GM21619 (cell line): ENCODE results near the gene ACAP3.
A peak's percentile ranks its signal among the peaks of the same experiment; 100 is the strongest.
"Not testable (repeated sequence)": the region's sequence is repeated elsewhere in the genome, so short reads cannot be mapped to it uniquely, and the experiment has no call there.

ENCODE experiments used
- ATAC-seq: cut with Tn5 transposase; IDR thresholded peaks from one replicate; pipeline ENCODE4 v1.9.1; 2021; ENCODE audit not compliant: unreplicated experiment

Gene ACAP3

DNA sequence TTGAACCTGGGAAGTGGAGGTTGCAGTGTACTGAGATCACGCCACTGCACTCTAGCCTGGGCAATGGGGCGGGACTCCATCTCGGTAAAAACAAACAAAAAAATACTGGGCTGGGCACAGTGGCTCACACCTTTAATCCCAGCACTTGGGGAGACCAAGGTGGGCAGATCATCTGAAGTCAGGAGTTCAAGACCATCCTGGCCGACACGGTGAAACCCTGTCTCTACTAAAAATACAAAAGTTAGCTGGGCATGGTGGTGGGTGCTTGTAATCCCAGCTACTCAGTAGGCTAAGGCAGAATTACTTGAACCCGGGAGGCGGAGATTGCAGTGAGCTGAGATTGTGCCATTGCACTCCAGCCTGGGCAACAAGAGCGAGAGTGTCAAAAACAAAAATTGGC, 8.5 kb upstream of the ACAP3 start:
- not testable (repeated sequence) for ATAC-seq

DNA sequence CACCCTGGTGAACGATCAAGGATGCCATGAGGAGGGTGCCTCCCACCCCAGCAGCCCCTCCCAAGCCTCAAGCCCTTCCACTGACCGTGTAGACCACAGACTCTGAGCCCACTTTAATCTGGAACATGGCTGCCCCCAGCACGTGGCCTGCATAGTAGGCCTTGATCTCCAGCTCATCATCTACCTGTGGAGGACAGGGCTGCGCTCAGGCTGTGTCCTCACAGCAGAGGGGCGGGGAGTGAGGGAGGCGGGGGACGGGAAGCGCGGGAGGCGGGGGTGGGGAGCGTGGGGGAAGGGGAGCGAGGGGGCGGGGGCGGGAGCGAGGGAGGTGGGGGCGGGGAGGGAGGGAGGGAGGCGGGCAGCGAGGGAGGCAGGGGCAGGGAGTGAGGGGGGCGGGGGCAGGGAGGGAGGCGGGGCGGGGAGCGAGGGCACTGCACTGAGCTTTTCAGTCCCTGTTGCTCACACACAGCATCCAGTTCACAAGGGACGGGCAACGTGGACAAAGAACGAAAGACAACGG, 7.8 kb upstream of the ACAP3 start:
- no peak for ATAC-seq

DNA sequence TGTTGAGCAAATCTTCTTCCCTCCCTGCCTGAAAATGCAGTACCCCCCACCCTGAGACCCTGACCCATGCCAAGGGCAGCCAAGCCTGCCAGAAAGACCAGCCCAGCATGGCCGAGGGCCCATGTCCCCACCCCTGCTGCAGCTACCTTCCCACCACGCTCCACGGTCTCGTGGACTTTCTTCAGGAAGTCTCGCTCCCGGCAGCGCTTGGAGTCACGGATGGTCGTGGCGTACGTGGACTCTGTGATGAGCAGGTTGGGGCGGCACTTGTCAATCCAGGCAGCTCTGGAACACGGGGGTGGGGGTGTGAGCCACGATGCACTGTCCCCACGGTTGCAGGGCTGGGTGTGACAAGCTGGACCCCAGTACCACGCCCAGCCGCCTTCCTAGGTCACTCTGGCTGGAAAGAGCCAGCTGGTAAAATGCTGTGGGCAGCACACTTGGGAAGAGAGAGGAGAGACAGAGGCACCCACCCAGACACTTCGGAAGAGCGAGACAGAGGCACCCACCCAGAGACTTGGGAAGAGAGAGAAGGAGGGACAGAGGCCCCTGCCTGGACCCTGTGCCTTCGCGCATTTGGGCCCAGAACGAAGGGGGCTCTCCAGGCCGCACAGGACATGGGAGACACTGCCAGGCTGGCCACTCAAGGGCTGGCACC, 7.1 kb upstream of the ACAP3 start:
- no peak for ATAC-seq

DNA sequence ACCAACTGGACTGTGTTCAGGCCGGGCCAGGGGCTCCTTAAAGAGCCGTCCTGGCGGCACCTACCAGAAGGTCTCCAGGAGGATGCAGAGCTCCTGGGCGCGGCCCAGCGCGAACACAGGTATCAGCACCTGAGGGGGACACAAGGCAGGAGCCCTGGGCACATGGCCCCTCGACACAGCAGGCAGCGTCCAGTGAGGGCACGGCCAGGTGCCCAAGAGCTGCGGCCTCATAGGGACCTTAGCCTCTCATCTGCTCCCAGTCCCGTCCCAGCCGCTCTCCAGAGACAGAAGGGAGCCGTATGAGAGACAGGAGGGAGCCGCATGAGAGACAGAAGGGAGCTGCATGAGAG, 6.5 kb upstream of the ACAP3 start:
- ATAC-seq = no peak

DNA sequence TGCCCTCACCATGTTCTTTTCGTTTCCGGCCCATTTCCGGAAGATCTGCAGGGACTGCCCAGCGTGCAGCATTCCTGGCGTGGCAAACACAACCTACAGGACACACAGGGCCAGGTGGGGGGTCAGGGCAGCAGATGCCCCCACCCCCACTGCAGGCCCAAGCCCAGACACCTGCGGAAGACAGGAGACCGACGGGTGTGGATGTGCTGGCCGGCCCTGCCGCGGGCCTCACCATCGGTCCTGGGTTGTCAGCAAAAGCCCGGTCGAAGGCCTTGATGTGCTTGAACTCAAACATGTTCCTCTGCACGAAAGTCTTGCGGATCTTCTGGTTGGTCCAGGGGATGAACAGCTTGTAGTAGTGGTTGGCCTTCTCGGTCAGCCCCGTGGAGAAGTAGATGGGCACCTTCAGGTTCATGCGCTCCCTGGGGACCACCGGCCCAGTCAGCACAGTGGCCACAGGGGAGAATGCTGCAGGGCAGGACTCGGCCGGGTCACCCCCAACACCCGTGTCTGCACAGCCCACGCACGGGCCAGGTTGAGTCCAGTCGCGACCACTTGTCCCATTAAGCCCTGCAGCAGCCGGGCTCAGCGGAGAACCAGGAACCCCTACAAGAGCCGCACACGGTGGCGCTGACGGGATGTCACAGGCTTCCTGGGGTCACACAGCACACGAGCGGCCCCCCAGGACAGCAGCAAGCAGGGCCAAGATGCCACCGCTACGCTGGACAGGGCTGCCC, 5.9 kb upstream of the ACAP3 start:
- ATAC-seq = no peak

DNA sequence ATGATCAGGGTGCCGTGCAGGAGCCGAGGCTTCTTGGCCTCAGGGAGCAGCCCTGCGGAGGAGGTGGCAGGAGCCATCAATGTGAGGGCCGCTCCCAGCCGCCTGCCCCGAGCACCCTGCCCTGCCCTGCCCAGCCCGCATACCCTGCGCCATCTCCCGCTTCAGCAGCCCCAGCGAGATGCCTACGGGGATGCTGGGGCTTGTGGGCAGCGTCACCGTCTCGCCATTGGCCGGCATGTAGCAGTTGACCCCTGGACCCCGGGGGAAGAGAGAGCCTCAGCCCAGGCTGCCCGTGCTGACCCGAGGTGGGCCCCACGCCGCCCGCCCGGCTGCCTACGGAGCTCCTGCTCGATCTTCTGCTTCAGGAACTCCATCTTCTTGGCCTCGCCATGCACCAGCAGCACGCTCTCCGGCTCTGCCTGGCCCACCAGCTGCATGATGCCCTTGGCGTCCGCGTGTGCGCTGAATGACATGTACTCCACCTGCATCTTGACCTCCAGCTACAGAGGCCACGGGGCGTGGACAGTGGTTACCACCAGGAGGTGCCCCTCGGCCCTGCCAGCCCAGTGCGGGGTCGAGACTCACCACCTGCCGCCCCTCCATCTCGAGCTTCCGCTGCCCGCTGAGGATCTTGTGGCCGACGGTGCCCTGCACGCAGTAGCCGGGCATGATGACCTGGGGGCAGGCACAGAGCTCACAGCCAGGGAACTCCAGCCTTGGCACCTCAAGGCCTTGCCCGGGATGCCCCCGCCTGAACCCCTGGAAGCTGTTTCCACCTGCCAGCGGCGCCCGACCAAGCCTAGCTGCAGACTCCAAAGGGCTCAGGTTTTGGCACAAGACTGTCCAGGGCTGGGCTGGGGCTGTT, 5.0 kb upstream of the ACAP3 start:
- ATAC-seq = no peak

DNA sequence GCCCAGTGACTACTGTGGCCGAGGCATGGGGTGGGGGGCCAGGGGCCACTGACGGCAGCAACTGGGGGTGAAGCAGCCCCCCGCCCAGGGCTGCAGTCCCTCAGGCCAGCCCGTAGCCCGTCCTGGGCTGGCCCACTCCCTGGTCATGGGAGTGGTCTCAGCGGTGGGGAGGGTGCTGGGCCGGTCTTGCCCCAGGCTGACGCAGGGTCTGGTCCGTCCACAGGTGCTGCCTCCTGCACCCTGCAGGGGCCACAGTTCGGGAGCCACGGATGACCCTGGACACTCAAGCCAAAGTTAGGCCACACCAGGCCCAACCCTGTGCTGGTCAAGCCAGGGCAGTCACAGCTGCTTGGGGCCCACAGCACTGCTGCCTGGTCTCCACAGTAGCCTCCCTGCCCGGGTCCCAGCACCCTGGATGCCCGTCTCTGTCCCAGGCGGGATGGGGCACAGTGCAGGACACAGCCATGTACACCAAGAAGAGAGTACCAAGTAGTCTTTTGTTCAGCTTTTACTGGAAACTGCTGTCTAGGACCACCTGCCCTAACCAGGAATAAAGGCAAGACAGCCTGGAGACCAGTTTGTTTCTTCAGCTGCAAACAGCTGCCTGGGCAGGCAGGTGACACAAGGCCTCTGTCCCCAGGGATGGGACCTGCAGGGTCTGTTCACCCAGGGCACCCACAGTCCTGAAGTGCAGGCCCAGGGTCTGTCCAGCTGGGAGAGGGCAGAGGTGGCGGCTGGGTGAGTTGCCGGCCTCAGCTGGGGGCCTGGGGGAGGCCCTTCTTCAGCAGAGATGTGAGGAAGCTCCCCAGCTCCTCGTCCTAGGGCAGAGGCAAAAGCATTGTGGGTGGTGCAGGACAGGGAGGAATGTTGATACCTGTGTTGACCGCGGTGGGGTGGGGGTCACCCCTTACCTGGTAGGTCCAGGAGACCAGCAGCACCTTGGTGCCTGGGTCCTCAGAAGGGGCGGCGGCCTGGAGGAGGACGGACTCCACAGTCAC, 3.7 kb upstream of the ACAP3 start:
- ATAC-seq = no peak

DNA sequence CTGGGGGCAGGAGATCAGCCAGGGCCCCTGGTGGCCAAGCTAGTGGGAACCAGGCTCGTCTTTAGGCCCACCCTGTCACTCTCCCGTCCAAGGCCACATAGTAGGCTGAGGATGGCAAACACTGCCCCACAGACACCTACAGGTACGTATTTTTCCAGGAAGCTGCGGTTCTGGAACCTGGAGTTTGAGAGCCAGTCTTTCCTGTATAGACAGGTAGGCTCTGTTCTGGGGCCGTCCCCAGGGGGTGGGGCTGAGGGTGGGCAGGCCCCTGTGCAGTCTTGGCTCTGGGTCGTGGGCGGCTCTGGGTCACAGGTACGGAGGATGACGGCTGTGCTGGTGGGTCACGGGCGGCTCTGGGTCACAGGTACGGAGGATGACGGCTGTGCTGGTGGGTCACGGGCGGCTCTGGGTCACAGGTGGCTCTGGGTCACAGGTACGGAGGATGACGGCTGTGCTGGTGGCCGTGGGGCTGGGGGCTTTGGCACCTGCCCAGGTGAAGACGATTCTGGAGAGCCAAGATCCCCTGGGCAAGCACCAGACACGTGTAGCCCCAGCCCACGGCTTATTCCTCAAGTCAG, 2.8 kb upstream of the ACAP3 start:
- ATAC-seq = no peak

DNA sequence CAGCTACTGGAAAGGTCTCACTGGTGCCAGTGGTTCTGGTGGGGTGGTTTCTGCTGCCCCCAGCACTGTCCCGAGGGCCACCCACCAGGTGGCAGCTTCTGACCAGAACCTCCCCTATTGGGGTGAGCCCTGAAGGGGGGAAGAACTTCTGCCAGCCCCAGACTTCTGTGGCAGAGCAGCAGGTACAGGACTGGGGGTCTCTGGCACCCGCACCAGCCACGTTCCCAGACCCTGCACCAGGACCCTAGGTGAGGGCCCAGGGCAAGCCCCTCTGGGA, 2.3 kb upstream of the ACAP3 start:
- ATAC-seq = no peak

DNA sequence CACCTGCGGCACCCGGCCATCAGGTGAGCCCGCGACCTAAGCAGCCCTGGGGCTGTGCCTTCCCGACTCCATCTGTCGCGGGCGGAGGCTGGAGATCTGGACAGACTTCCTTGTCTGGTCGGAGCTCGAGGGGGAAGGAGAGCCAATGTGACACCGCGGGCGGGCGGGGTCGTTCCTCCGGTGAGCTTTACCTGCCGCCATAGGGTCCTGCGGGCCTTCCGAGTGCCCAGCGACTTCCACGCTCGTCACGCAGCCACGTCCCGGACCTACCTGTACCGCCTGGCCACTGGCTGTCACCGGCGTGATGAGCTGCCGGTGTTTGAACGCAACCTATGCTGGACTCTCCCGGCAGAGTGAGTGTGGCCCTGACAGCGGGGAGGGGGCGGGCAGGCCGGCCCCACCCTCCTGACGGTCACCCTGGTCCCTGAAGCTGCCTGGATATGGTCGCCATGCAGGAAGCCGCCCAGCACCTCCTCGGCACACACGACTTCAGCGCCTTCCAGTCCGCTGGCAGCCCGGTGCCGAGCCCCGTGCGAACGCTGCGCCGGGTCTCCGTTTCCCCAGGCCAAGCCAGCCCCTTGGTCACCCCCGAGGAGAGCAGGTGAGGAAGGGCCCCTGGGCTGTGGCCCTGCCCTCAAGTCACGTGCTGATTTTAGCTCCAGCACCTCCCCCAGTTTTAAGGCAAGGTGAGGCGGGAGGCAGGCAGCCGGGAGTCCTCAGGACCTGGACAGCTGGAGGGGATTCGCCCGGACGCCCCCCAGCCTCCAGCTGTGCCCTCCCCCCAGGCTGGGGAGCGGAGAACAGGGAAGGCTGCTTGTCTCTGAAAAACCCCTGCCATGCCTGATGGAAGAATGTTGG, 1.8 kb upstream of the ACAP3 start:
- no peak for ATAC-seq

DNA sequence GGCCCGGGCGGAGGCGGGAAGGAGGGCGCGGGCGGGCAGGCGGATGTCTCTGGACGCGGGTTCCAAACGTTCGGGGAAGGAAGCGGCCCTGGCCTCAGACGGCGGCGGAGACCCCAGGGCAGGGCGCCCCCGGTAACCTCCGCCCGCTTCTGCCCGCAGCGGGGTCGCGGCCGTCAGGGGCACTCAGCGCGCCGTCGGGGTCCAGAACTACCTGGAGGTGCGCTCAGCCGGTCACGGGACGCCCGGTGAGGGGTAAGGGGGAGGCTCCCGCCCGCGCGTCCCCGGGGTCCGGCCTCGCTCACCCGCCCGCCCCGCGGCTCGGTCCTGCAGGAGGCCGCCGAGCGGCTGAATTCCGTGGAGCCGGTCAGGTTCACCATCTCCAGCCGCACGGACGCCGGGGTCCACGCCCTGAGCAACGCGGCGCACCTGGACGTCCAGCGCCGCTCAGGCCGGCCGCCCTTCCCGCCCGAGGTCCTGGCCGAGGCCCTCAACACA, 1.1 kb upstream of the ACAP3 start:
- ATAC-seq = no peak

DNA sequence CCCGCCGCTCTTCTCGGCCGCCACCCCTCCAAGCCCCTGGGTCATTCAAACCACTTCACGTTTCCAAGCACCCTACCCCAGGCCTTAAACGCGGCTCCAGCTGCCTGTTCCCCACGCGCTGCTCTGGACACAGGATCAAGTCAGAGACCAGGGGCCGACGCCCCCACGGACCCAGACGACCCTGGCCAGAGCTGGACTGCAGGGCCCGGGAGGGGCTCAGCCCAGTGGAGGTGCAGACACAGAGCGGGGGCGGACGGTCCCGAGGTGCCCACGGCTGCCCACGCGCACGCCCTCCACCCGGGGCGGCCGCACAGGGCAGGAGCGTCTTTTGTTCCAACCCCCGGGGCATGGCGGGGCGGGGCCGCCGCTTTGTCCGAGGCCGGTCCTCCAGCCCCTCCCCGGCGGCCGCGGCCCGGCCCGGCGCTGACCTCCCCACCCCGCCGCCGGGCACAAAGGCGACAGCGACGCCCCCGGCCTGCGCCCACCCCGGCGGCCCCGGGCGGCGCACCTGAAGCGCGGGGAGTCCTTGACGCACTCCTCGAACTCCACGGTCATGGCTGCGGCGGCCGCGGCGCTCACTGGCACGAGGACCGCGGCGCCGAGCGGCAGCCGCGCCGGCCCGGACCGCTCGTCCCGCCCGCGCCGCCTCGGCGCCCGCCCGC, 338 bp downstream of the ACAP3 start:
- peak; percentile 3 for ATAC-seq

DNA sequence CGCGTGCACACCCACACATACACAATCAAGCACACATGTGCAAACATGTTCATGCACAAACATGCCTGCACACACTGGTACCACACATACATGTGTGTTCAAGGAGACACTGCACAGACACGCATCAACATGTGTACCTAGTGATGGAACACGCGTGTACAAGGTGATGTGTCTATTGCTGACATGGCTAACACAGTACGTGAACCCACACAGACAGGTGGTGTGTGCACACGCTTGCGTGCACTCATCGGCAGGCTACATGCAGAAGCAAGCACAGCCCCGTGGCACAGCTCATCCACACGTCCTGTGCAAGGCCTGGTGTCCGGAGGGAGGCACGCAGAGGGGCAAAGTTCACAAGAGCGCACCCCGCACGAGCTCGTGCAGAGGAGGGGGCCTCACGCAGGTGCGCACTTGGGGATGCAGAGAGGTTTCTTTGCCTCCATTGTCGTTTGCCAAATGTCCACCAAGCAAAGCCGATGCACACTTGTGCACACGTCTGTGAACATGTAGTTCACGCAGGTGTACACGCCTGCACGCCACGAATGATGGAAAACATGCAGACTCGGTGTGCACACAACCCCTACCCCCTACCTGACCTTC, 969 bp downstream of the ACAP3 start:
- ATAC-seq = no peak

DNA sequence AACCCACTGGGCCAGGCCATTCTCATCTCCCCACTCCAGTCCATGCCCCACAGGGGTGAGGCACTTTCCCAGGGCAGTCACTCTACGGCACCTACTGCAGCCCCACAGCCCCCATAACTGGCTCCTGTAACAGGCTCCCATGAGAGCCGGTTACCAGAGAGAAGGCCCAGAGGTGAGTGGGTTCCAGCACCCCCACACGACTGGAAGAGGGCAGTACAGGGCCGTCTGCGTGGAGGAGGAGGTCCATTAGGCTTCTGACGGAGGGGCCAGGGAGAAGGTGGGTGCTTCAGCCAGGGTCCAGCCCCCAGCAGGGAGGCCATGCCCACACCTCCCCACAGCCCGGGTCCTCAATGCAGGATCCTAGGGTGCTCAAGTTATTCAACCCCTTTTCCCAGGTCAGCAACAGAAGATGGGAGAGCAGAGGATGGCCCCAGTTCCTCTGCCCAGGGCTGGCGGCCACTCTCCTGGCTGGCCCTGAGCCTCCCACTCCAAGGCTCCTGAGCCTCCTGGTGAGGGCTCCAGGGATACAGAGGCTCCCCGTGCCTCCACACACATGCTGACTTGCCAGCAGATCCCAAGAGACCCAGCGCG, 1.6 kb downstream of the ACAP3 start:
- no peak for ATAC-seq

DNA sequence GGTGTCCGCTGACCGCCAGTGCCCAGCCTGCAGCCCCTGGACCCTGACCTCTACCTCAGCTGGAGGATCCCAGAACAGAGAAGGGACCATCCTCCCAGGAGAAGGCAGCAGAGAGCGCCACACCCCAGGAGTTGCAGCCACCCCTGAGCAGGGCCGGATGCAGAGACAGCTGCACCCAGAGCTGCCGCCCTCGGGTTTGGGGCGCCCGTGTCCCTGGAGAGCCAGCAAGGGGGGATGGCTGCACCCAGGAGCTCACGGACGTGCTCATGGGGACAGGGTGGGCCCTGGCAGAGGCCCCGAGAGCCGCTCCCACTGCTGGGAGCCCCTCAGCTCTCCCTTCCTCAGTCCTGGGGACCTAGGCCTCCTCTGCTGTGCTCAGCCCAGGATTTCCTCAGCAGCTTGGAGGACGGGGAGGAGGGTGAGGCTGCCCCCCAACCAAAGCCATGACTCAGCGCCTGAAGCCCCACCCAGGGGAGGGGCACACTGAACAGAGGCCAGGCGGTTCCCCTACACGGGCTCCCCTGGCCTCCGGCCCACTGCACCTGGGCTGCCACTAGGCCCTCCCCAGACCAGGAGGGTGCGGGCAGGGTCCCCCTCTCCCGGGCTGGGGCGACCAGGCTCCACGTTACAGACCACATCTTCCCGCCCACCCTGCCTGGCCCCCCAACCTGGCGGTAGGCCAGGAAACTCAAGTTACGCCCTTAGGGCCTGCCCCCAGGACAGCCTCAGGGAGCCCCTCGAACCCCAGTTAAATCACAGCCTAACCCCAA, 2.2 kb downstream of the ACAP3 start:
- ATAC-seq = no peak

DNA sequence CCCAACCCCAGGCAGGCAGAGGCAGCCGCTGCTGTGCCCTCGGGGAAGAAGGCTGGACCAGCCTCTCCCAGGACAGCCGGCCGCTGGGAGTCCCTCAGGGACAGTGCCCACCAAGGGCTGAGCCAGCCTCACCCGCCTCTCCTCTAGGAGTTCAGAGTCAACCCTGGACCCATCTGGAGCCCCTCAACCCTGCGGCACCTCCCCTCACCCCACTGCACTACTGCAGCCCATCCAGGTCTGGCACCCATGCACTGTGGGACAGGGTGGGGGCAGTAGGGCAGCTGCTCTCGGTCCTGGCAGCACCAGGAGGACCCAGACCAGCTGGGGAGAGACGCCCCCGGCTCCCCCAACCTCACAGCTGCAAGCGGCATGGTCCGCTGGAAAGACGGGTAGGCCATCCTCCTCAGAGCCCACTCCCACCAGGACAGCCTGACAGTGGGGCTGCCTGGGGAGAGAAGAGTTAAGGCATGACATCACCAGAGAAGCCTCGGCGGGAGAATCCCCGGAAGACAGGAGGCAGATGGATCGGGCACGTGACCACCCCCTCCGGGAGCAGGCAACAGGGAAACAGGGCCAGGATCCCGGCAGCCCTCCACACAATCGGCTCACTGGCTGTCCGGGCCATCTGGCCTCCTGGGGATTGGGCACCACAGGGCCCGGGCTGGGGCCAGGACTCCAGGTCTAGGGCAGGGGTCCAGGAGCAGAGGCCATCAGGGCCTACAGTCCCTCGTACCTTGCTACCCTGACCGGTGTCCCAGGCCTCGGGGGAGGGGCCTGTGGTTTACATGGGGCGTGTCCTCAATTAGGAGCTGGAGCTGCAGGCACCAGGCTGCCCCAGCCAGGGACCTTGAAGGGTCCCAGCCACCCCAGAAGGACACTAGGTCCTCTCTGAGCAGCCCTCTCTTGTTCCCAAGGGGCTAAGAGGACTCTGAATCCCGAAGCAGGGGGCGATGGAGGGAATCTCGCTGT, 3.1 kb downstream of the ACAP3 start:
- ATAC-seq = no peak
